ENCODE results near the gene ADAMTS9. TPM values are rescaled to one million over a fixed set of nuclear protein-coding genes. Genes with fewer than 3 reads are reported as not detected.

ADAMTS9 gene
- total RNA-seq, 2 donors from 2014 or later = not detected

DNA sequence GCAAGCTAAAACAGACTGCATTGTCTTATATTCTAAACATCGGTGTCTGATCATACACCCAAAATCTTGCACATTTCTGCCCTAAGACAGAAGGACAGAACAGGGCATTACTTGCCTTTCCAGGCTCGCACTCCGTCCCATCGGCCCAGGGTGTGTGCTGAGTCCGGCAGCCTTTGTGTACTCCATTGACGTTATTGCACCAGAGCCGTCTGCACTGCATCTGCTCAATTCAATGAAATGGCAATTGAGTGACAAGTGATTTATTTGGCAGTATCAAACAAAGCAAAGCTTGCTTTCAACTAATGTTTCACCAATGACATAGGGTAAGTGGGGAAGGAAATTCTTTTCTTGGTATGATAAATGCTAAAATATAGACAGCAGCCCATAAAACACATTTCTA lies 40.0 kb downstream of the ADAMTS9 start:
- no peaks in the 10 kb centered on the region for H3K36me3 Mint-ChIP-seq
- H3K27ac Mint-ChIP-seq = no peak overlapping the region
- ATAC-seq = no peak

DNA sequence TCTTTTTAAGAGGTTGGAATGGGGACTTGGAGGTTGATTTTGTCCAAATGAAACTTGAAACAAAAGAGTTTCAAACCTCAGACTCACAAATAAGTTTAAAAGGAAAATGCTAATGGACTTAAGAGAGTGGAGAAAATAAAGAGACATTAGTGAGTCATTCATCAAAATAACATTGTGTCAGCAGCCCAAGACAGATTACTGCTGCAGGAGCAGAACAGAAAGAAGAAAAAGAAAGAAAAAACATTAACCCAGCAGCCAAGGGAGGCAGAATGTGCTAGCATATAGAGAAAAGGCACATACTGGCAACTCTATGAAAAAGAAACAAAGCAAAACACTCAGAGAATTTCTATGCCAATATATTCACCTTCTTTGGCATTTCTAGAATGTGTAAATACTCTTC lies 42.6 kb downstream of the ADAMTS9 start:
- peaks cover 0 to 4% of the 10 kb centered on the region in 2 donors for H3K9me3 Mint-ChIP-seq
- ATAC-seq (no peak), DNase-seq (ENCODE audit: low spot score in 2 of 2) (no peak)
- H3K36me3 Mint-ChIP-seq = no peaks in the 10 kb centered on the region
- H3K27ac Mint-ChIP-seq = no peak overlapping the region

More for the DNA sequence above, 40.0 kb downstream of the ADAMTS9 start:
- no peak for DNase-seq (ENCODE audit: low spot score in 2 of 2)
- H3K9me3 Mint-ChIP-seq = peaks cover 0 to 4% of the 10 kb centered on the region in 2 donors

DNA sequence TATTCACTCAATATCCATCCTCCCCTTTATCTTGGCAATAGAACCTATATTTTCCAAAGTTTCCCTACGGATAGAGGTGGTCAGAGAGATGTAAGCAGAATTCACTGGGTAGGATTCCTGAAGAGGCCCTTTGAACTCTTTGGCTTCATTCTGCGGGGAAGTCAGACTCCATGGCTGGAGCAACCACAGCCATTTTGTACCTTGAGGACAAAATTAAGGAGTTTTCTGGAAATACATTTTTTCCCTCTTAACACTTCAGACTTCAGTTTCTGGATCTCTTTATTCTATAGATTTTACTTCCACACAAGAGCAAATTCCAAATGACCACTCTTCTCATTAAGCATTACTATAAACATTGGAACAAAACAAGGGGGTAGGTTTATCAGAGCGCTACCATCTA lies 43.3 kb downstream of the ADAMTS9 start:
- Mint-ChIP-seq H3K27ac (no peak overlapping the region), H3K9me3 (peaks cover 0 to 4% of the 10 kb centered on the region in 2 donors), H3K36me3 (no peaks in the 10 kb centered on the region)
- ATAC-seq = no peak
- no peak for DNase-seq (ENCODE audit: low spot score in 2 of 2)

DNA sequence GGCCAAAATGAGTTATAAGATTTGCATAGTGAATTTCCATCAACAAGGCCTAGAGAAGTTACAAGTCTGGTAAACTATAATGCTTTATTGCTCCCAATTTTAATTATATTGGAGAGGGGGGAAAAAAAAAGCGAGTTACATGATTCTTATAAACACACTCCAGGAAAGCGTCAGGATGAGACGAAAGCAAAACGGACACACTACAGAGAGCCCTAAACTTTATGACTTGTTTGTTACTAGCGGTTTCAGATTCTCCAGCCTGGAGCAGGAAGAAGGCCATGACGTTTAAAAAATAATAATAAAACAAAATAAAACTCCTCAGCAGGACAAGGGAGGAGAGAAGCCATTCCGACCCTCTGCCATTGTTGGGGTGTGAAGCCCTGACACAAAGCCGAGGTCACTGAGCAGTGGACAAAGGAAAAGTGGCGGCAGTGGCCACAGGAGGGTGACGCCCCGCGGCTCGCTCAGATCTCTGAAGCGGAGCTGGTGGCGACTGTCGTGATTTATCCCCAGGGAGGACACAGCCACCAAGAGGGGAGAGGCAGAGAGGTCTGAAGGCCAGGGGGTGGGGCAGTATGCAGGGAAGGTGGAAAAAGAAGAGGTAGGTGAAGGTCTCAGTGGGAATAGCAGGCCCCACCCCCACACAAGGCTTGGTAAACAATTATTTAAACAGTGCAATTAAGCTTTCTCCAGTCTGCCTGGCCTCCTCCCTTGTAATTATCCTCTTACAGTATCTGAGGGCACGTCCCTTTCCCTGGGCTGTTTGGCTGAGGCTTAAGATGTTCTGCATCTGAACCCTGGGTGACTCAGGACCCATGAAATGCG lies 45.3 kb downstream of the ADAMTS9 start:
- peaks cover 0 to 4% of the 10 kb centered on the region in 2 donors for H3K9me3 Mint-ChIP-seq
- no peaks in the 10 kb centered on the region for H3K36me3 Mint-ChIP-seq
- ATAC-seq = no peak
- no peak overlapping the region for H3K27ac Mint-ChIP-seq
- DNase-seq (ENCODE audit: low spot score in 2 of 2) = no peak

DNA sequence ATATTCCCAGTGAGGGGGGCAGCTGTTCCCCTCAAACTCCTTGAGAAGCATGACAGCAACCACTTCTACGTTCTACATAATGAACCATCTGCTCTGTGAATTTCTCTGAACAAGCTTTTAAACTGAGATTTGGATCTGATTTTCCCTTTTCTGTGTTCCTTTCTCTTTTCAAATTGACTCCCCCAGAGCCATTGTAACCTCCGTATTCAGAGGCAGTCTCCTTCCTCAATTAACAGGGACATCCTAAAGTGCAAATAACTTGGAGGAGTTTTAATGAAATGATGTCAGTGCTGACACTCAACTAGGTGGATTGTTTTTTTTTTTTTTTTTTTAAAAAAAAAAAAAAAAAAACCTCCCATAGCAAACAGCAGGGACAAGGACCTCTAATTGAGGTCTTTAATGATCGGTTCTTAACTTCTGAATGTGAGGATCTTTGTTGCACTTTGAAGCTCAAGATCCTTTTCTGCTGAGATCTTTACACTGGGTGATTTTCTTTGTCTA lies 48.8 kb downstream of the ADAMTS9 start:
- Mint-ChIP-seq H3K9me3 (peaks cover 0 to 3% of the 10 kb centered on the region in 2 donors), H3K27ac (no peak overlapping the region), H3K36me3 (no peaks in the 10 kb centered on the region)
- DNase-seq (ENCODE audit: low spot score in 2 of 2) (no peak), ATAC-seq (no peak)

DNA sequence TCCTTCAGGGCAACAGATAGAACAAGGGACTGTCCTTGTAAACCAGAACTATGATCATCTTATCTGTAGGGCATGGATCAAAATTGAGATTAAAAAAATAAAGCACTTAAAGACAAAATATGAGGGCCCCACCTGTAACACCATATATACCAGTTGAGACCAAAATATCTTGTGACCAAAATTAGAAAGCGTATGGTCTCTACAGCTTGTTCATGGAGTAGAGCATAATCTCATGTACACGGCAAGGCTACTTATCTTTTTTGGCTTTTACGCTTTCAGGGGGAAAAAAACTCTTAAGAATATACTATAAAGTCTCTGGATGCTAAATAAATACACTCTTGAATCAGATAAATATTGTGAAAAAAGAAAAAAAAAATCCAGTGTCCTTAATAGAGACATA lies 49.3 kb downstream of the ADAMTS9 start:
- H3K36me3 Mint-ChIP-seq = no peaks in the 10 kb centered on the region
- no peak overlapping the region for H3K27ac Mint-ChIP-seq
- H3K9me3 Mint-ChIP-seq = peaks cover 0 to 3% of the 10 kb centered on the region in 2 donors
- DNase-seq (ENCODE audit: low spot score in 2 of 2) (no peak), ATAC-seq (no peak)

DNA sequence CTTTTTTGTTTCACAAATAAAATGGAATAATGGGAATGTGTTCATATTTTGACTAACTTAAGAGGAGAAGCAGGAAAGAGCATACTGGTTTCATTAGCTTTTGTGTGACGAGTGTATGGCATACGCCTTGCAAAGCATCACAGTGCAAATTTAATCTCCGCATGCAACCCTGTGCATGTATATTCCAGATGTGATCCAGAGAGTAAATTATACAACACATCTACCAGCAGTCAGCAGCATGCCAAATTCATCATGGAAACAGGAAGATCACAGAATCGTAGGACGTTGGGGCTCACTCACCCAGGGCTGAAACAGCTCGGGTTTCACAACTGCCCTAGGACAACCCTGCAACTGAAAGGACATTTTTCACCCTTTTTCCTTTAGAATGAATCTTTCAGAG lies 53.4 kb downstream of the ADAMTS9 start:
- DNase-seq (ENCODE audit: low spot score in 2 of 2) (no peak), ATAC-seq (no peak)
- Mint-ChIP-seq H3K9me3 (peaks cover 2 to 5% of the 10 kb centered on the region in 2 donors), H3K36me3 (no peaks in the 10 kb centered on the region), H3K27ac (no peak overlapping the region)

DNA sequence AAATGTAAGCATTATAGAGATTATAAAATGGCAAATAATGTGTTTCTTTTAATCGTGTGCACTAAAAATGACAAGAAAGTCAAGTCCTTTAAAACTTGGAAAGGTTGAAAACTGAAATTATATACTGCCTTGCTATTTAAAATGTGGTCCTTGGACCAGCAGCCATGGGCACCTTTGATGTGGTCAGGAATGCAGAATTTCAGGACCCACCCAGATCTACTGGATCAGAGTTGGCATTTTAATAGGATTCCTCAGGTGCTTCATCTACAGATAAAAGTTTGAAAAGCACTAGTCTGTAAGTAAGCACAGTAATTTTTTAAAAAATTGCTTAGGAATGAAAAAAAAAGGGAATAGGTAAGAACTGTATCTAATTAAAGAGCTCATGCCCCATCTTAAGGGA lies 55.8 kb downstream of the ADAMTS9 start:
- peaks cover 9 to 16% of the 10 kb centered on the region in 2 donors for H3K9me3 Mint-ChIP-seq

DNA sequence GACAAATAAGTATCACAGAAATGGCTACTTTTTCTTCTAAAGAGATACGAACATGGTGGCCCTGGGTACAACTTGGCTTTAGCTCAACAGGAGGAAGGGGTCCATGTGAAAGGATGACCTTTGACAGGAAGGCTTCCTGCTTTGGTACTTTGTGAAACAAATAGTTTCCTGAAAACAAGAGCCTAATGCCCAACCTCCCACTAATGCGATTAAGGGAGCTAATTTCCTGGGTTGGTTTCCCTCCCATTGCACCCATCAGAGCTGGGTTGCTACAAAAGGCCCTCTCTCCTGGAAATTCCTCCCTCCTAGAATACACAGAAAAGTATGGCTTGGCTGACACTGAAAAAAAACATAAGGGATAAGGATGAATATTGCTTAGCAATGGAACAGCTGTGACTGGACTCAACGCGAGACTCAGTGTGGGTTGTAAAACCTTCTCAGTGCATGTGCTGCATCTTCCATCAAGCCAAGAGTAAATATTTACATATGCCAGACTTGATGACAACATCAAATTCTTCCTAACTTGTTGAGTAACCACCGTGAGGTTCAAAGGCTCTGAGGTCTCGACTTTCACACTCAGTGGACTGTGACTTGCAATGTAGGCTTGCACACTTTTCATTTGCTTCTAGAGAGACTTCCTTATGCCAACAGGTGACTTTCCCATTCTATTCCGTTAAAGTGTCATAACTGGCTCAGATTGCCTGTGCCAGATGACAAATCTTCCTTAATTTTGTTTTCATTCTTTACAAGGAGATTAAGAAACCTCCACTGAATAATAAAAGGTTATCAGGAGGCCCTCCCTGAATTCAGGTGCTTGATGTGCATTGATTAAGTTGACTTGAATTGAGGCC lies 60.1 kb downstream of the ADAMTS9 start:
- no peaks in the 10 kb centered on the region for H3K36me3 Mint-ChIP-seq
- H3K9me3 Mint-ChIP-seq = peaks cover 16 to 17% of the 10 kb centered on the region in 2 donors
- DNase-seq (ENCODE audit: low spot score in 2 of 2) (no peak), ATAC-seq (no peak)
- no peak overlapping the region for H3K27ac Mint-ChIP-seq

More for the DNA sequence above, 55.8 kb downstream of the ADAMTS9 start:
- no peak overlapping the region for H3K27ac Mint-ChIP-seq
- DNase-seq (ENCODE audit: low spot score in 2 of 2) = no peak
- H3K36me3 Mint-ChIP-seq = no peaks in the 10 kb centered on the region
- ATAC-seq = no peak

DNA sequence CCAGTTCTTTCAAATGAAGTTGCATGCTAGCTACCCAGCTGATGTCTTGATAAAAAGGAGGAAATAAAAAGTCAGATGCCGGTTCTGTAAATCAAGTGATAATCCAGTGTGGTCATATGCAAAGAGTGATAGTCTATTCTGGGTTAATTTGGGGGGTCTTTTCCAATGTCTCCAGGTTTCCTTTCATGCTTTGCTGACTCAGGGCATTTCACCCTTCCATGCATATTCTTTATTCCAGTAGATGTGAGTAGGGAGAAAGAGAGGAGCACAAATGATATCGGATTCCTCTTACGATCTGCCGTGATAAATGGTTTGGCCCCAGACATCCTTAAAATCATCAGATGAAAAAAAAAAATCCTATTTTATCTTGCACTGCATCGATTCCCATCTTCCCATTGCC lies 60.8 kb downstream of the ADAMTS9 start:
- no peak for DNase-seq (ENCODE audit: low spot score in 2 of 2)
- peaks cover 16 to 17% of the 10 kb centered on the region in 2 donors for H3K9me3 Mint-ChIP-seq
- no peak for ATAC-seq
- no peaks in the 10 kb centered on the region for H3K36me3 Mint-ChIP-seq
- no peak overlapping the region for H3K27ac Mint-ChIP-seq

DNA sequence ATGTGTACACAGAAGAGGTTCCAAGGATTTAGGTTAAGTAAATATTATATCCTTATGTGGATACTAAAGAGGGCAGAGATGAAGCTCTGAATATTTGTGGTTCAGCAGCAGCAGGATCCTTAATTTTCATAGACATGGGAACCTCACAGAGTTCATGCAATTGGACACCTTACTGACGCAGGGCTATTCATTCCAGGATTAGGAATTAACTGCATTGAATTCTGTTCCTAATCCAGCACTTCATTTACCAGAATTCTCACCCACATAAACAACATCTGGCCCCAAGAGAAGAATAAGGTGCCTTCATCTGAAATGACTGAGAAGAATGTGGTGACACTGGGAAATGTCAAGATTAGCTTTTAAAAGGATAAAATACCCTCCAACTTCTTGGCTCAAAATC lies 62.4 kb downstream of the ADAMTS9 start:
- no peak for DNase-seq (ENCODE audit: low spot score in 2 of 2)
- H3K9me3 Mint-ChIP-seq = peaks cover 16 to 21% of the 10 kb centered on the region in 2 donors
- H3K27ac Mint-ChIP-seq = no peak overlapping the region
- H3K36me3 Mint-ChIP-seq = no peaks in the 10 kb centered on the region
- no peak for ATAC-seq

DNA sequence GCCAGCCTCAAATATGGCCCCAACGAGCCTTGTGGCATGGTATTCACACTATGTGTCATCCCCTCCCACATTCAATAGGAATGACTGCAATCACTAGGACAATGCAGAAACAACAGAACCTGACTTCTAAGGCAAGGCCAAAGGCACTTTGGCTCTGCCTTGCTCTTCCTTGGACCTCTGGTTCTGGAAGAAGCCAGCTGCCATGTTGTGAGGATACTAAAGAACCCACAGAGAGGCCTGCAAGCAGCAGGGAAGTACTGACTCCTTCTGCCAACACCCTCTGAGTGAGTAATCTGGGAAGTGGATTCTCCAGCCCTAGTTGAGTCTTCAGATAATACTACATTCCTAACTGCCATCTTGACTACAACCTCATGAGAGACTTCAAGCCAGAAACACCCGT lies 64.7 kb downstream of the ADAMTS9 start:
- no peak overlapping the region for H3K27ac Mint-ChIP-seq
- ATAC-seq (no peak), DNase-seq (ENCODE audit: low spot score in 2 of 2) (no peak)
- H3K9me3 Mint-ChIP-seq = peaks cover 7 to 12% of the 10 kb centered on the region in 2 donors
- H3K36me3 Mint-ChIP-seq = no peaks in the 10 kb centered on the region

DNA sequence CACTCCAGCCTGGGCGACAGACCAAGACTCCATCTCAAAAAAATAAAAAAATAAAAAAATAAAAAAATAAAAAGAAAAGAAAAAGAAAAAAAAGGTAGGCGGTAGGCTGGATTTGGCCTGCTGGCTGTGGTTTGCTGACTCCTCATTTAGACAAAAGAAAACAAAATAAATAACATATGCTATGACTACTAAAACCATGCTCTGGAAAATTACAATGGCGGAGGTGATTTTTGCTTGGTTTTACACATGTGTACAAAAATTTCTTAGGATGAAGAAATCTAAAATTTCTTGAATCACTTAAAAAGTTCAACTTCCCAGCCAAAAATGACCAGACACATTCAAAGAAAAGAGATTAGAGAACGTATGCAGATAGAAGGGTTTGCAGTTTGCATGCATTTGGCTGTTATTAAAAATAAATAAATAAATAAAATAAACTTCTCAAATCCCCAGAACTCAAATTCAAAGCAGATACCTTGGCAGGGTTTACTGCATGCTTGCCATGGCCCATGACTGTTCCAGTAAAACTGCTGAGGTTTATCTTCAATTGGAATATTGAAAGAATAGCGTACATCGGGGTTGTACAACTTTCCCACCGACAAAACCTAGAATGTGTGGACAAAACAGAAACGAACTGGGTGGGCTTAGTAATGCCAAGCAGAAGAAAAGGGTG lies 65.9 kb downstream of the ADAMTS9 start:
- Mint-ChIP-seq H3K36me3 (no peaks in the 10 kb centered on the region), H3K27ac (no peak overlapping the region)

DNA sequence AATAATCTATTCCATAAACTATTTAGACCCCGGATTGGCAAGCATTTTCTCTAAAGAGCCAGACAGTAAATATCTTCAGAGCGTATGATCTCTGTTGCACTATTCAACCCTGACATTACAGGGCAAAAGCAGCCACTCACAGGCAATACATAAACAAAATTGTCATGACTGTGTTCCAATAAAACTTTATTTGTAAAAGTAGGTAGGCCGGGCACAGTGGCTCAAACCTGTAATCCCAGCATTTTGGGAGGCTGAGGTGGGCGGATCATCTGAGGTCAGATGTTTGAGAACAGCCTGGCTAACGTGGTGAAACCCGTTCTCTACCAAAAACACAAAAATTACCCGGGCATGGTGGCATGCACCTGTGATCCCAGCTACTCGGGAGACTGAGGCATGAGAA lies 66.5 kb downstream of the ADAMTS9 start:
- H3K36me3 Mint-ChIP-seq = no peaks in the 10 kb centered on the region
- H3K27ac Mint-ChIP-seq = no peak overlapping the region
- H3K9me3 Mint-ChIP-seq = peaks cover 7 to 13% of the 10 kb centered on the region in 2 donors
- no peak for DNase-seq (ENCODE audit: low spot score in 2 of 2)
- ATAC-seq = no peak

More for the DNA sequence above, 65.9 kb downstream of the ADAMTS9 start:
- ATAC-seq (no peak), DNase-seq (ENCODE audit: low spot score in 2 of 2) (no peak)
- peaks cover 7 to 11% of the 10 kb centered on the region in 2 donors for H3K9me3 Mint-ChIP-seq

DNA sequence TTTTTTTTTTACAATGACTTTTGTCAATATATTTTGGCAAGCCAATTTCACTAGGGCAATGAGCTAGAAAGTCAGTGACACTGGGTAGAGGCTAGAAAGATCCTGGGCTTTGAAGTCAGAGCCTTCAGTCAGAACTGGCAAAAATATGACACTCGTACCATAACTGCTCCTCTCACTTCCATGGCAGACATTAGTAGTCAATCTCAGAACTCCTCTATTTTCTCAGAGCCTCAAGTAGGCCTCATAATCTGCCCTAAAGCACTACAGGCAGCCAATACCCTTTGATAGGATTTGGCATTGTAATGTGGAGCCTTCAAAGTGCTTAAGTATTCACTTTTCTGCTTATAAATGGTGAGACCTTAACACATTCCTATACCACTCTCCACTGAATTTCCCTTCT lies 67.8 kb downstream of the ADAMTS9 start:
- no peak for ATAC-seq
- no peak for DNase-seq (ENCODE audit: low spot score in 2 of 2)

DNA sequence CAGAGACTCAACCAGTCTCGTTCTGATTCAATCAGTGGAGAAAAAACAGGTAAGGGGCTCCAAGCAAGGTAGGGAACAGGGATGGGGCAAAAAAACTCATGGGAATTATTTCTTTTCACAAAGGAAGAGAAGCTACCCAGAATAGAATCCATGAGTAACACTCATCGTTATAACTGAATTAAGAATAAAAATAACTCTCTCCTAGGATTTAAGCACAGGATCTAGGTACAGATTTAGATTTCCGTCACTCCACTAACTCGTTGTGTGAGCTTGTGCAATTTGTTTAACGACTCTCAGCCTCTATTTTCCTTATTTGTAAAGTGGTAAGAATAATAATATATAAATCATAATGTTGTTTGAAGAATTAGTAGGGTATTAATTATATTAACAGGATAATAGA lies 68.6 kb downstream of the ADAMTS9 start:
- Mint-ChIP-seq H3K27ac (no peak overlapping the region), H3K9me3 (peaks cover 7 to 18% of the 10 kb centered on the region in 2 donors), H3K36me3 (peaks cover 0 to 4% of the 10 kb centered on the region in 2 donors)
- no peak for ATAC-seq
- DNase-seq (ENCODE audit: low spot score in 2 of 2) = no peak

More for the DNA sequence above, 67.8 kb downstream of the ADAMTS9 start:
- Mint-ChIP-seq H3K9me3 (peaks cover 7 to 18% of the 10 kb centered on the region in 2 donors), H3K27ac (no peak overlapping the region), H3K36me3 (peaks cover 0 to 4% of the 10 kb centered on the region in 2 donors)

DNA sequence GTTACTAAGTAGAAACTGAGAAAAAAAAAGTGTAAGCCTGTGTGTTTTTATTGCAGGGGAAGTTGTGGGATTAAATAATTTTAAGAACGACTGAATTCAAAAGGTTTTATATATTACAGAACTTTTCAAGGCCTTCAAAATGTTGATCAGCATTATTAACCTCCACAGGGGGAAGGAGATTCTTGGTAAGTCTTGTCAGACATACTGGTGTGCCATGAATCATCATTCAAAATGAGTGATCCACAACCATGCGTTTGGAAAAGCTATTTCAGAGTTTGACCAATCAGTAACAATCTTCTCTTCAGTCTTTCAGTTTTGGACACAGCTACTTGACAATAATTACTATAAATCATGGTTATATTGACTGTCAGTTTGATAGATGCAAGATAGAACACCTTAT lies 70.2 kb downstream of the ADAMTS9 start:
- DNase-seq (ENCODE audit: low spot score in 2 of 2) (no peak), ATAC-seq (no peak)
- Mint-ChIP-seq H3K36me3 (peaks cover 0 to 4% of the 10 kb centered on the region in 2 donors), H3K9me3 (peaks cover 0 to 14% of the 10 kb centered on the region in 2 donors), H3K27ac (no peak overlapping the region)
